KOPT-K1 (cell line): ENCODE data around the gene SUPT6H.
A peak's percentile ranks its signal among the peaks of the same experiment; 100 is the strongest.

Experiments used
- H3K27ac ChIP-seq: fragments of 200-600 bp; sonication (generic); 2 replicates; pipeline ENCODE4 v1.5.1; 2016; ENCODE audit warnings: antibody characterized with exemption, mild to moderate bottlenecking, low read depth, low read length; ENCODE audit not compliant: poor library complexity, severe bottlenecking
- H3K36me3 ChIP-seq: fragments of 200-600 bp; sonication (generic); 2 replicates; pipeline ENCODE4 v1.5.1; 2017; ENCODE audit warnings: antibody characterized with exemption, mild to moderate bottlenecking, low read length, moderate library complexity; ENCODE audit not compliant: insufficient read depth
- H3K9me3 ChIP-seq: fragments of 200-600 bp; sonication (generic); 2 replicates; pipeline ENCODE4 v1.5.1; 2017; ENCODE audit warnings: antibody characterized with exemption, low read length, mild to moderate bottlenecking; ENCODE audit not compliant: insufficient read depth, poor library complexity, severe bottlenecking

Gene SUPT6H

GRCh38 chr17:28741358-28742349, 79.6 kb downstream of the SUPT6H start:
- Histone ChIP-seq H3K27ac (no peak overlapping the region), H3K36me3 (peaks cover 4% of the 10 kb centered on the region; the same call in 1 of the 2 replicates)

GRCh38 chr17:28743243-28744103, 81.5 kb downstream of the SUPT6H start, which contains the start of gene TRAF4:
TRAF4 (plus strand) TSS chr17:28744011; CDS start chr17:28744113, 102 bp downstream.
- Histone ChIP-seq H3K9me3 (no peaks in the 10 kb centered on the region), H3K27ac (peak within 1 kb of the TSS; percentile 72), H3K36me3 (peaks cover 21% of the 10 kb centered on the region)

More at GRCh38 chr17:28741358-28742349, 79.6 kb downstream of the SUPT6H start:
- no peaks in the 10 kb centered on the region for H3K9me3 ChIP-seq

GRCh38 chr17:28744104-28744971, 82.3 kb downstream of the SUPT6H start:
- Histone ChIP-seq H3K27ac (peak overlapping the region; percentile 72), H3K36me3 (peaks cover 30% of the 10 kb centered on the region), H3K9me3 (no peaks in the 10 kb centered on the region)

- no peaks in the 10 kb centered on the region for H3K9me3 ChIP-seq
- H3K36me3 ChIP-seq = peaks cover 38% of the 10 kb centered on the region
- peak overlapping the region; percentile 72 for H3K27ac ChIP-seq
Observed at GRCh38 chr17:28744972-28745785, 83.2 kb downstream of the SUPT6H start.

- peaks cover 45% of the 10 kb centered on the region for H3K36me3 ChIP-seq
- H3K27ac ChIP-seq = peak overlapping the region; percentile 72
- H3K9me3 ChIP-seq = no peaks in the 10 kb centered on the region
Observed at GRCh38 chr17:28745786-28746411, 83.9 kb downstream of the SUPT6H start.

- H3K36me3 ChIP-seq = peaks cover 48% of the 10 kb centered on the region
- no peaks in the 10 kb centered on the region for H3K9me3 ChIP-seq
- no peak overlapping the region for H3K27ac ChIP-seq
Observed at GRCh38 chr17:28746611-28747050, 84.6 kb downstream of the SUPT6H start.

GRCh38 chr17:28747051-28747691, 85.2 kb downstream of the SUPT6H start:
- Histone ChIP-seq H3K9me3 (no peaks in the 10 kb centered on the region), H3K36me3 (peaks cover 53% of the 10 kb centered on the region), H3K27ac (no peak overlapping the region)

GRCh38 chr17:28747801-28748750, 86.1 kb downstream of the SUPT6H start:
- H3K27ac ChIP-seq = no peak overlapping the region
- no peaks in the 10 kb centered on the region for H3K9me3 ChIP-seq
- H3K36me3 ChIP-seq = peaks cover 58% of the 10 kb centered on the region

GRCh38 chr17:28748852-28749515, 87.0 kb downstream of the SUPT6H start:
- Histone ChIP-seq H3K9me3 (no peaks in the 10 kb centered on the region), H3K27ac (no peak overlapping the region), H3K36me3 (peaks cover 58% of the 10 kb centered on the region)

- H3K27ac ChIP-seq = no peak overlapping the region
- H3K9me3 ChIP-seq = no peaks in the 10 kb centered on the region
- peaks cover 58% of the 10 kb centered on the region for H3K36me3 ChIP-seq
Observed at GRCh38 chr17:28749516-28750177, 87.6 kb downstream of the SUPT6H start.
